ENCODE results near the gene MESP1.

GRCh38 chr15:89724621-89725020 lies 26.4 kb downstream of the MESP1 start:
- TF ChIP-seq CTCF (IDR thresholded peaks at IDR 0.05; ENCODE audit: low read length): no peak
- TF ChIP-seq EZH2phosphoT487 (IDR thresholded peaks at IDR 0.05; ENCODE audit: low read length): no peak
